HG02852 (cell line): Measurements from ENCODE around the gene CDK14.

Source experiments
- ATAC-seq: cut with Tn5 transposase; IDR thresholded peaks from one replicate; pipeline ENCODE4 v1.9.1; 2021; ENCODE audit warnings: mild to moderate bottlenecking, moderate library complexity; ENCODE audit not compliant: unreplicated experiment

Gene CDK14

DNA sequence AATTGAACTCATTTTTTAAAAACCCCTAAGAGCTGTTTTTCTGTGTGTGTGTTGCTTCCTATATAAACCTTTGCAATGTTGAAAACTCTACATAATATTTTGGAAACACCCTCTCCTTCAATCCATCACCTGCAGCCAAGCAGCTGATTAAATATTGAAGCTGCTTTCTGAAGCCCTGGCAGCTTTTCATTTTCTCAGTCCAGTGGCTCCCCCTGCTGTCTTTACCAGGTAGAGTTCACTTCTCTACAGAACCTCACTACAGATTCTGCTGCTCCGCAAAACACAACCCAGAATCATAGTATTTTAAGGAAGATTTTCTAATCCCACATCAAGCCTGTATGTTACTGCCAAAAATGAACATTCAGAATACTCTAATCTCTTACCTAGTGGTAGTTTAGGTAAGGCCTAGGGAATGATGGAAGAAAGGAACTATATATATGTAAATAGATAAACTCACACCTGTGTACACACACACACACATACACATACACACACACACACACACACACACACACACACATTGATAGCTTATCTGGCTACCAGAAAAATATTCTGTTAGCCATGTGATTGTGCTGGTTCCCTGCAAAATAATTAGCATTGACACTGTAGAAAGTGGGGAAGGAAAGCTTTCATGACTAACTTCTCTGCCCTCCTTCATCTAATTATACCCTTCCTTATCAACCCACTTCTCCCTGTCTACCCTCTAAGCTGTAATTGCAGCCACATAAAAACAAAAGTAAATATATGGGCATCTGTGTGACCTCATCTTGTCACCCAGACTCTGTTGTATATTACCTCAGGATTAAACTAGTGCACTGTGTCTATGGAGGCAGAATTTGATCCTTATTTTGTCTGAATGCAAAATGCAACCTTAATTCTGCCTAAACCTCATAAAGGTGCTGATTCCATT is 438.6 kb downstream of the CDK14 start:
- no peak for ATAC-seq

DNA sequence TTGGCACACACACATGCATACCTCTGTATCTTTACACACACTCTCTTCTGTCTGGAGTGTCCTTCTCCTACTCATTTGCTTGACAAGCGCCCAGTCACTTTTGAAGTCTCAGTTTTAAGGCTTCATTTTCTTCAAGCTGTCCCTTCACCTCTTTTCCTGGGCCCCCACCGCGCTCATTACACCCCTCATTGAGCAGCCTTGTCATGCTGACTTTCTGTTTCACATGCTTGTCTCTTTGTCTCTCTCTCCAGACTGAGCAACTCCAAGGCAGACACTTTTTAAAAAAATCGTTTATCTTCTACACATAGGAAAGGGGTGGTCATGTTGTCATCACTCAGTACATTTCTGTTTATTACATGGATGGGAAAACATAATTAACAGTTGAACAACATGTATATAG is 442.9 kb downstream of the CDK14 start:
- peak; percentile 89 for ATAC-seq

DNA sequence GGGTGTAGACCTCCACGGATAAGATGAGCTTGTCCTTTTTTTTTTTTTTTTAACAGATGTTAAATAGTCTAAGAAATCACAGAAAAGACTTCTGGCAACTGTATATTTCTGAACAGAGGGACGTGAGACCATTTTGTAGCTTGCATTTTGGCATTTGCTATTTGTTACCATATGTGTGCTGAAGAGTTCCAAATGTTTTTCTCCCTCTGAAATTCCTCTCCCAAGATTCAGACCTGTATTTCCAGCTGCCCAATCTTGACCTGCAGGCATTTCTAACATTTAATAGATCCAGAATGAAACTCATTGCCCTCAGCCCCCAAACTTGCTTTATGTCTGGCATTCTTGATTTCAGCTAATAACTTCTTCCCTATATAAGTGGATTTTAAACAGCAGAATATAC is 445.0 kb downstream of the CDK14 start:
- ATAC-seq, result no peak

DNA sequence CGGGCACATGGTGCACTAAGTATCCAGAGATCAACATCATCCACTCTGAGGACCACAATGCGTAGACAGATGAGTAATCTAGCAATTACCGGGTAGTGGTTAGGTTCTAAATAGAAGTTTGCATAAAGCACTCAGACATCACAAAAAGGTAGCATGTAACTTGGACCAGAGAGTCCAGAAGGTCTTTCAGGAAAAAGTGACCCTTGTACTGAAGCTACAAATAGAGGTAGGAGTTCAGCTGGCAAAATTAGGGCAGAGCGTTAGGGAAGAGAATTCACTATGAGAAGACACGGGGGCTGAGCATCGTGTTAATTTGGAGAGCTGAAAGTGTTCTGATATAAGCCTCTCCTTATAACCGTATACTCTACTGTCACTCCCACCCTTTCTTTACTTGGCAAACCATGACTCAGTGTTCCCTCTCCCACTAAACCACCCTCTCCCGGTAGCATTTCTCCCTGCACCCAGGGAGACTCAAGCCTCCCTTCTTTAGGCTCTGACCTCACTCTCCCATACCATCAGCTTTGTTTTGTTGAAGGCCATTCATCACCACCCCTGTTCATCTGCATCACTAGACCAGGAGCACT is 445.9 kb downstream of the CDK14 start:
- ATAC-seq, result no peak

DNA sequence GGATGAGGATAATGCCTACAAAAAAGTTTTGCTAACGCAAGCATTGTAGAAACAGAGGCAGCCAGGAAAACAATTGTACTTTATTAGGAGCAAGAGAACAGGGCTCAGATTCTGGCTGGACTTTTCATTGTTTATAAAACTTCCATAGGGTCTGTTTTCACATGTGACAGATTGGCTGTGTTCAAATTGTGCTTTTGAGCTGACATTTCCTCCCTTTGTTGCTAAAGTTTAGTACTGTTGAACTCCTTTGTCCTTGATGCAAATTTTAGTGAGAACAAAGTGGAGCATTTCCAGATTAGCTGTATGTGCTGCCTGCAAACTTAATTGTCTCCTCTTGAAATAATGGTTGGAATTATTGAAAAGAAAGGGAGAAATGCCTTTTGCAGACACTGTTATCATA is 447.1 kb downstream of the CDK14 start:
- ATAC-seq, result no peak

DNA sequence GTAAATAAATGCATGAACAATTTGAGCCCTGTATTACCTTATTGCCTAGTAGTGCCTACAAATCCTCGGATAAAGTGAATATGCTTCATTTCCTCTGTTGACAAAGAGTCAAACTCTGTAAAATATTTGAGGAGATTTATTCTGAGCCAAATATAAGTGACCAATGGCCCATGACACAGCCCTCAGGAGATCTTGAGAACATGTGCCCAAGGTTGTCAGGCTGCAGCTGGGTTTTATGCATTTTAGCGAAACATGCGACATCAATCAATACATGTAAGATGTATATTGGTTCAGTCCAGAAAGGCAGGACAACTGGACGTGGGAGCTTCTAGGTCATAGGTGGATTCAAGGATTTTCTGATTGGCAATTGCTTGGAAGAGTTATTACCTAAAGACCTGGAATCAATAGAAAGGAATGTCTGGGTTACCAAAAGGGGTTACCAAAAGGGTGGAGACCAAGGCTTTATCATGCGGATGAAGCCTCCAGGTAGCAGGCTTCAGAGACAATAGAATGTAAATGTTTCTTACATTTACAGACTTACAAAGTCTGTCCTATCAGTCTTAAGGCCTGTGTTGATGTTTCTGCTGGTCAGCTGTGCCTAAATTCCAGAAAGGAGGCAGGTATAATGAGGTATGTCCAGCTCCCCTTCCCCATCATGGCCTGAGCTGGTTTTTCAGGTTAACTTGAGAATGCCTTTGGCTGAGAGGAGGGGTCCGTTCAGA is 448.0 kb downstream of the CDK14 start:
- no peak for ATAC-seq

DNA sequence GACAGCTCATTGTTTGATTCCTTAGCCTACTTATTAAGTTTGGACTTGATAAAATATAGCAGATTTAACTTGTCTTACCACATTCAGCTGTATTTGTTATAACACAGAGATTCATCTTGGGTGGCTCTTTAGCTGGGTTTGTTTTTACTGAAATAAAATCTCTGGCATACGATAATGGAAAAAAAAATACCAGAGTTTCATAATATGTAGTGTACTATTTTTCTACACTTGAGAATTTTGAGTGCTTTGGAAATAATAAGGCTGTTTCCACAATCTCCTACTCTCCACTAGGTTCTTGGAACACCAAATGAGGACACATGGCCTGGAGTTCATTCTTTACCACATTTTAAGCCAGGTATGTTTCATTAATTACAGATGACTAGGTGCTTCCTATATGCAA is 449.5 kb downstream of the CDK14 start:
- ATAC-seq, result no peak

DNA sequence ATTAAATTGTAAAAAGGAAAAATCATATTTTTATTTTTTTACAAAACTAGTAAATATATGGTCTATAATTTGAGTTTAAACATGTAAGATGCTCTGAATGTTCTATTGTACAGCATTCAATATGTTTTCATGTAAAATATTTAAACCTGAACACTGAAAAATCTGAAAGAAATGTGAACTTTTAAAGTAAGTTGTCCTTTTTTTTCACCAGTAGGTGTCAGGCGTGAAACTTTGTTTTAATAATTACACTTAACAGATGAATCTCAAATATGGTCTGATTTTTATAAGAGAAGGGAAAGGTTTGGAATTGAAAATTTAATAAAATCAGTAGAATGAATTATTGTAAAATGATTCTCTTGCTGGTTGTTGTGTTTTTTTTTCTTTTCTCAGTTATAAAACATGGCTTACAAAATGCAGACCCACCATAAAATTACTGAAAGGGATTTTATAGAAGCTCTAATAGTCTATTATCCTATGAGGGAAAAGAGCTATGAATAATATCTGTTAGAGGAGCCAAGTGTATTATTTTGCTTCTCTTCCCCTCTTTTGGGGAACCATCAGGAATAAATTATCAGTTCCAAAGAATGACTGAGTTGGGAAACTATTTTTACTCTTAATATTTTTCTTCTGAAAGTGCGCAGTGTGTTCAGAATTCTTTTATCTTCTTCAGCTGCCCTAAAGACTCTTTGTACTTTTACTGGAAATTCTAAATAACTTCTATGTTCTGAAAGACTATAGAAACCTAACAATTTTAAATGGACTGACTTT is 450.4 kb downstream of the CDK14 start:
- ATAC-seq, result no peak

DNA sequence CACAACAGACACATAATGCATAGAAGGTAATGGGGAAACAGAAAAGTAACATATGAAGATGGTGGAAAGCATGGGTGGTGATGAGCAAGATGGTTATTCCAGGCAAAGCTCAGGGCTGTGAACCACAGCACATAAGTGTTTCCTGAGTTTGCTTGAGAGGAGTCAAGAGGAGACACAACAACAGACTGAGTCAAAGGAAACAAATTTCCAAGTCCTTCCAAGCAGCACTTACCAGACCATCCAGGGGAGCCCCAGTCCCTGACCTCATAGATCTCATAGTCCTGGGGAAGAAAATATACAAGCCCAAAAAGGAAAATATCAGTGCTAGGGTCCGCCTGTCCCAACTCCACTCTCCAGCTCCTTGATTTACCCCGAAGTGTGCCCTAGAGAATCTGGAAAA is 451.5 kb downstream of the CDK14 start:
- ATAC-seq, result no peak

DNA sequence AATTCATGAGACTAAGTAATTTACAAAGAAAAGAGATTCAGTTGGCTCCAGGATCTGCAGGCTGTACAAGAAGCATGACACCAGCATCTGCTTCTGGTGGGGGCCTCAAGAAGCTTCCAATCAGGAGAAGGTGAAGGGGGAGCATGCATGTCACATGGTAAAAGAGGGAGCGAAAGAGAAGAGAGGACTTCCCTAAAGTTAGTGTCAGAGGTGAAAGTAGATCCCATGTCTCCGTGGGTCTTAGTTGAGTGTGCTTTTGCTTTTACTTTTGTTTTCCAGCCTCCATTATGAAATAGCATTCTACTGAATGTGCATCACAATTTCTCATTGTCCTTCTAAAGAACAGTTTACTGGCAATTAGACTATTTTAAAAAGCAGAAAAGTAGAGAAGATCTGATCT is 454.6 kb downstream of the CDK14 start:
- ATAC-seq, result peak; percentile 96

DNA sequence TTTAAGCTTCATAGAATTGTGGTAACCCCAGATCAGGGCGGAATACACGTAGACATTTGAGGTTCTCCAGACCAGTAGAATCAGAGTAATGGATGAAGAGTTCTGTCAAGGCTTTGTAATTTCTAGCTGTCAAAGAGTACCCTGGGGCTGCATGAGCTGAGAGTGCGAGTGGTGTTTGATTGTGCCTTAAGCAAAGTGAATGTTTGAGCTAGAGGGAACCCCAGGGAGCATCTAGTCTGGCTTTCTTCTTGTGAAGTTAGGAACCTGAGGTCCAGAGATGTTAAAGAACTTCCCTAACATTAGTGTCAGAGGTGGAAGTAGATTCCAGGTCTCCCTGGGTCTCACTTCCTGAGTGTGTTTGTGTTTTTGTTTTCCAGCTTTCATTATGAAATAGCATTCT is 455.8 kb downstream of the CDK14 start:
- ATAC-seq, result no peak

DNA sequence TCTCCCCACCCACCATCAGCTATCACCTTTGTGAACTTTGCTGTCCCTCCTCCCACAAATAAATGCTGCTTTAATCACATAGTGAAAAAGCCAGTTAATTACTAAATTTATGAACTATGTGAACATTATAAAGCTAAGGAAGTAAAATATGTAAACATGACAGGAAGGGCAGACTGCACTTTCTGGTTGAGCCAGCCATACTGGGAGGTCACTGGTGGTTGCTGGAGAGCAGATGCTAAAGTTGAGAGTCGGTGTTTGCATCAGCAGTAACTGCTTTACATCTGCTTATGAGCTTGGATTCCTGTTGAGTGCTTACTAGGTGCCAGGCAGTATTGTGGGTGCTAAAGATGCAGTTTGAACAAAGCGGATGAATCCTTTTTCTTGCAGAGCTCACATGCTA is 458.3 kb downstream of the CDK14 start:
- ATAC-seq, result no peak

DNA sequence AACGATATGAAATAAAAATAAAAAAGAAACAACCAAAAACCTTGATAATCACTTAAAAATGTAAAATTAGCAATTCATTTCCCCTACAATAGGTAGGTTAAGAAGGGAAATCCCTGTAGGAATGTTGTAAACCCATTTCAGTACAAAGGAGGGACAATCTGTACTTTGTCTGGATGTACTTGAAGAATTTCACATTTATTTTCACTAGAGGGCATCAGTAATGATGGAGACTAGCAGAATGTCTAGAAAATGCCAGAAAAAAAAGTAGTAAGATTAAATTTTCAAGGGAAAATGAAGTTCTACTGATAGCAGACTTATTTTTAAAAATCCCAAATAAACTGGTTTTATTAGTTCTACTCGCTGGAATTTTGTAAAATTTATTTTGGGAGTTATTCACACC is 459.1 kb downstream of the CDK14 start:
- no peak for ATAC-seq

DNA sequence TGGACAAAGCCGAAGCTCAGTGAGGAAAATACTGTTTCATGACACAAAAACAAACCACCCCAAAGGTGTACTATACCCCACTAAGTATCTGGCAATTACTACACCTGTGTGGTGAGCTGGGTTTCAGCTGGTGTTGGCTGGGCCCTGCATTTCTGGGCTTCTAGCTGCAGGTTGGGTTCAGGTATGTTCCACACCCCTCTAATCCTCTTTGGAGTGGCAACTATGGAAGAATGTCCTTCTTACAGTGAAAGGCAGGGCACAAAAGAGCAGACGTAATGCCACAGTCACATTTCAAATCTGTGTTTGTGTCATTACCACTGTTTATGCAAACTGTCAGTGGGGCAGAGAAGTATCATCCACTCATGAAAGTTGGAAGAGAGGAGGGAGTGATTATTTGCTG is 466.6 kb downstream of the CDK14 start:
- no peak for ATAC-seq

DNA sequence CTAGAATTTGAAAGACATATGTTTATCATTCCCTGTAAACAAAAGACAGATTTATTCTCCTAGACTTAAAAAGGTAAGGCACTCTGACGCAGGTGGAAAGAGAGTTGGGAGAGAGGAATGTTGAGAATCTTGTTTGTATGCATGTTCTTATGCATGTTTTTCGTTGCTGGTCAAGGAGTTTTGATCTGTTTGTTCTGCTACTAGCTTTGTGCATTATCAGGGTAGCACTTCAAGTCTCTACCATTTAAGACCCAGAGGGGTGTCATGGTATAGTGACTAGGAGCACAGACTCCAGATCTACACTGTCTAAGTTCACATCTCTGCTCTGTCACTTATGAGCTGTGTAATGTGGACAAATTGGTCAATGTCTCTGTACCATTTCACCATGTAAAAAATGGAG is 467.9 kb downstream of the CDK14 start:
- no peak for ATAC-seq

DNA sequence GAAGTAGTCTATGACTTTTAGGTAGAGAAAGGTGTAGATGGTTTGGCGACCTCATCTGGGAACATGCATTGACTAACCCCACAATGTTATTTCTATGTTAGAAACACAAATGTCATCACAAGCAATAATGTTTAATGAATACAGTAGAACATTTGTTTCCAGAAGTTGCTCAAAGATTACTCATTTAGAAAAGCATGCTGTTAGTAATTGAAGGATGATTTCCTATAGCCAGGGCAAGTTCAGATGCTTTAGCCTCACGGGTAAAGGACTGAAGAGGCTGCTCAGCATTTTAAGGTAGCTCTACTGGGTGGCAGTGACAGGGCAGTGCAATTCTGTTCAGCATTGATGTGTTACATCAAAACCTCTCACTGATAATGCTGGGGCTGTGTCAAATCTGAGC is 468.8 kb downstream of the CDK14 start:
- no peak for ATAC-seq

DNA sequence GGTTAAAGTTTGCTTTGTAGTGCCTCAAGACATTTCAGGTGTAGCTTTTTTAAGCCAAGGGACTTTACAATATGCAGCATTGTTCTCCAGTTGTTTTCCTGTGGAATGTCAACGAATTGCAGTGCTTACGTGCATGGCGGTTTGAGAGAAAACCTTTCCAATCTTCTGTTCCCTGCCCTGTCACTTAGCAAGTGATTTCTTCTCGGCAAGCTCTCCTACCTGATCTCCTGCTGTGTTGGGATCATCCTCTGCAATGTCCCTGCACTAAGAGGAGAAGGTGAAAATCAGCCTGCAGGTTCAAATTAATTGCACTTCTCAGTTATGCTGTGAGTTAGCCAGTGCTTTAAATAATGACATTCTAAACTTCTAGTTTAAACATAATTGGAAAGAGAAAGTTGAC is 470.5 kb downstream of the CDK14 start:
- ATAC-seq, result no peak

DNA sequence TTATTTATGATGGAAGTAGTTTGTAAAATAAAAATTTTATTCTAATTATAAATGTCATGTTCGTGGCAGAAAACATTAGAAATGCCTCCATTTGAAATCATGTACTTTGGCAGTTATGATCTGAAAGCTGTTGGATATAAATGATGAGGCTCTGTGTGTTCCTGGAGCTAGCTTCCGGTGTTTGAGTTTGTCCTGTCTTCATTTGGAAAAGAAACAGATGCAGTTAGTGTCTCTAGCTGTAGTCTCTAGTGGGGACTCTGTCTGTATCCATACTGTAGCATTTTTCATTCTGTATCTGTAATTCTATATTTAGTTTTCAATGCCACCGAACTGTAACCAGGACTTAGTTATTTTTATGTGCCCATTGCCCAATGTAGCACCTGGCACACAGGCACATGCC is 471.1 kb downstream of the CDK14 start:
- no peak for ATAC-seq

DNA sequence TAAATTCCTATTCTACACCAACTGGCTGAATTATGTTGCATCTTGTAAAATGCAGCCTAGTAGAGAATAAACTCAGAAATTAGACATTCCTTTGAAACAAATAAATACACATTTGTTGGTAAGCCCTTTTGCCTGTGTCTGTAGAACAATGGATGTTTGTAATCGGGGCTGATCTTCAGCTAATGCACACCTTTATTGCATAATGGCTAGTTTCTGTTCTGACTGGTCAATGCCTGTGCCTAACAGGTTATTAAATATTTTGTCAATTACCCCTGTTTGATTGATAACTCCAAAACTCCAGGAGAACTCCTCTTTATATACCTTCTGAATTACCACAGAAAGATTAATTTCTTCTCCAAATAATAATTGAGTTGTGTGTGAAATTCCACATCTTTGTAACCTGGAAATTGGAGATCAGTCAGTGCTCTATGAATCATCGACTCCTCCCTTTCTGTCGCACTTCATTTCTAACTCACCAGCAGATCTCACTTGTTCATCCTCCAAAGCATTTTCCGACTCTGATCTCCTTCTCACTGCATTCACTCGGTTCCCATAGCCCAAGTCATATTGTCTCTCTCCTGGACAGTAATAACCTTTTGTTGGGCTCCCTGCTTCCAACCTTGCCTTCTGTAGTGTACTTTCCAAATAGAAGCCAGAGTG is 472.1 kb downstream of the CDK14 start:
- ATAC-seq, result no peak

DNA sequence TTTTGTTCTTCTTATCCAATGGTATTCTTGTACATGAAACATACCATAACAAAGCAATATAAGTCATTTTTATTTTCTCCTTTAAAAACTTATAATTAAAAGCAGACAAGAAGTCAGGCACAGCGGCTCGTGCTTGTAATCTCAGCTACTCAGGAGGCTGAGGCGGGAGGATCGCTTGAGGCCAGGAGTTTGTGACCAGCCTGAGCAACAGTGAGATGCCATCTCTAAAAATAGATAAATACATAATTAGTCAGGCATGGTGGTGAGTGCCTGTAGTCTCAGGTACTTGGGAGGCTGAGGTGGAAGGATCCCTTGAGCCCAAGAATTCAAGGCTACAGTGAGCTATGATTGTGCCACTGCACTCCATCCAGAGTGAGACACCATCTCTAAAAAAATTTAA is 473.0 kb downstream of the CDK14 start:
- no peak for ATAC-seq

DNA sequence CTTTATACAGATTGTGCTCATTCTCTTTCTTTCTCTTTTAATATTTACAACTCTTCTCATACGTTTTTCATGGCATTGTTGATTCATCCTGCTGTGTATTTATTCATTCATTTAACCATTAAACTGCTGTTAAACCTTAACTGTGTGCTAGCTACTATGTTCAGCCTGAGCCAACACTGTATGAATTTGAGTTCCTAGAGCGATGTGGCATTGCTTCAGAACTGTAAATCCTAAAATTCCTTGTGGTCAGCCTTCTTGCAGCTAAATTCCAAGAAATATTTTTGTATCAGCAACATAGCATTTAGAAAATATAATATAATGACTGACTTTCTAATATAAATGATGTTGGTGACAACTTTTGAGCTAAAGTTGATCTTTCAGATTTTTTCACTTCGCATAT is 483.4 kb downstream of the CDK14 start:
- ATAC-seq, result no peak
